Mesenchymal stem cell (in vitro differentiated cells and primary cell): ENCODE measurements around the gene ZCWPW1.

Experiments
- DNase-seq: peaks from one replicate; pipeline ENCODE4 v3.0.0-alpha.2; 2013
- H2AFZ ChIP-seq: one replicate; pipeline ENCODE4 v1.6.1; 2013; ENCODE audit warnings: low read depth, mild to moderate bottlenecking, control low read depth, inconsistent platforms, low read length, moderate library complexity
- H2AK5ac ChIP-seq: 2 replicates; pipeline ENCODE4 v1.6.1; 2013; ENCODE audit warnings: low read length, moderate library complexity, mild to moderate bottlenecking, inconsistent platforms; ENCODE audit not compliant: severe bottlenecking
- H2BK120ac ChIP-seq: one replicate; pipeline ENCODE4 v1.6.1; 2013; ENCODE audit warnings: low read depth, mild to moderate bottlenecking, inconsistent platforms, low read length, moderate library complexity
- H2BK12ac ChIP-seq, 2 experiments: one replicate each; pipeline ENCODE4 v1.6.1; 2013; ENCODE audit warnings: inconsistent platforms in 2 of 2, low read length in 2 of 2, mild to moderate bottlenecking in 2 of 2, moderate library complexity in 2 of 2, control low read depth in 1 of 2
- H2BK15ac ChIP-seq: one replicate; pipeline ENCODE4 v1.6.1; 2013; ENCODE audit warnings: mild to moderate bottlenecking, low read depth, inconsistent platforms; ENCODE audit not compliant: poor library complexity, severe bottlenecking
- H2BK5ac ChIP-seq: 2 replicates; pipeline ENCODE4 v1.6.1; 2013; ENCODE audit warnings: low read depth, mild to moderate bottlenecking, low read length, control low read depth, inconsistent platforms; ENCODE audit not compliant: poor library complexity, severe bottlenecking
- H3K14ac ChIP-seq, 2 experiments: one replicate each; pipeline ENCODE4 v1.6.1; 2013; ENCODE audit warnings: inconsistent platforms in 2 of 2, low read length in 2 of 2, control low read depth in 1 of 2, mild to moderate bottlenecking in 1 of 2, moderate library complexity in 1 of 2
- H3K18ac ChIP-seq, 2 experiments: one replicate each; pipeline ENCODE4 v1.6.1; 2013; ENCODE audit warnings: inconsistent platforms in 2 of 2, low read length in 2 of 2, control low read depth in 1 of 2, low read depth in 1 of 2, mild to moderate bottlenecking in 1 of 2
- H3K23ac ChIP-seq, 2 experiments: one replicate each; pipeline ENCODE4 v1.6.1; 2013; ENCODE audit warnings: inconsistent platforms in 2 of 2, low read length in 2 of 2, mild to moderate bottlenecking in 2 of 2, moderate library complexity in 2 of 2, control low read depth in 1 of 2
- H3K27ac ChIP-seq: 2 replicates; pipeline ENCODE4 v1.5.1; 2013; ENCODE audit warnings: mild to moderate bottlenecking, moderate library complexity, low read length, control low read depth, inconsistent platforms; ENCODE audit not compliant: poor library complexity, severe bottlenecking
- H3K27me3 ChIP-seq, 2 experiments: 2 replicates each; pipeline versions ENCODE4 v1.6.1 to v1.7.0; 2013; ENCODE audit warnings: low read length in 2 of 2, mild to moderate bottlenecking in 2 of 2, moderate library complexity in 2 of 2, control low read depth in 1 of 2, inconsistent platforms in 1 of 2; ENCODE audit not compliant: control insufficient read depth in 1 of 2, insufficient read depth in 1 of 2
- H3K36me3 ChIP-seq, 2 experiments: 2 replicates each; pipeline versions ENCODE4 v1.6.1 to v1.7.0; 2013; ENCODE audit warnings: low read length in 2 of 2, control low read depth in 1 of 2, inconsistent platforms in 1 of 2, low read depth in 1 of 2, mild to moderate bottlenecking in 1 of 2; ENCODE audit not compliant: insufficient read depth in 2 of 2, control insufficient read depth in 1 of 2
- H3K4ac ChIP-seq, 2 experiments: one replicate each; pipeline ENCODE4 v1.6.1; 2013; ENCODE audit warnings: inconsistent platforms in 2 of 2, low read length in 2 of 2, mild to moderate bottlenecking in 2 of 2, moderate library complexity in 2 of 2, control low read depth in 1 of 2, low read depth in 1 of 2
- H3K4me1 ChIP-seq: 2 replicates; pipeline ENCODE4 v1.6.1; 2013; ENCODE audit warnings: low read depth, low read length, control low read depth; ENCODE audit not compliant: control insufficient read depth, insufficient read depth
- H3K4me2 ChIP-seq: 2 replicates; pipeline ENCODE4 v1.6.1; 2013; ENCODE audit warnings: low read length, mild to moderate bottlenecking, inconsistent platforms; ENCODE audit not compliant: poor library complexity, severe bottlenecking
- H3K4me3 ChIP-seq, 2 experiments: 2 replicates each; pipeline versions ENCODE4 v1.5.1 to v1.7.0; 2013; ENCODE audit warnings: low read length in 2 of 2, mild to moderate bottlenecking in 2 of 2, control low read depth in 1 of 2, low read depth in 1 of 2; ENCODE audit not compliant: insufficient read depth in 1 of 2
- H3K79me1 ChIP-seq: replicated peaks from 2 replicates; pipeline ENCODE4 v1.6.1; 2013; ENCODE audit warnings: mild to moderate bottlenecking, control low read depth, low read length, inconsistent platforms; ENCODE audit not compliant: poor library complexity, severe bottlenecking
- H3K9ac ChIP-seq: 2 replicates; pipeline ENCODE4 v1.7.0; 2013; ENCODE audit warnings: mild to moderate bottlenecking, low read length, moderate library complexity
- H3K9me3 ChIP-seq: 2 replicates; pipeline ENCODE4 v1.7.0; 2013; ENCODE audit warnings: mild to moderate bottlenecking, low read length; ENCODE audit not compliant: control insufficient read depth
- H4K8ac ChIP-seq: one replicate; pipeline ENCODE4 v1.6.1; 2013; ENCODE audit warnings: inconsistent platforms, mild to moderate bottlenecking, low read length, moderate library complexity
- H4K91ac ChIP-seq: one replicate; pipeline ENCODE4 v1.6.1; 2013; ENCODE audit warnings: mild to moderate bottlenecking, low read length, inconsistent platforms
- WGBS: methylation state at CpG from one replicate; pipeline ENCODE4 v1.1.7; 2013; ENCODE audit warnings: mixed read lengths; 5-methylcytosine and 5-hydroxymethylcytosine counted together

Gene ZCWPW1

GRCh38 chr7:100437150-100438100, 8.9 kb upstream of the ZCWPW1 start:
- H2BK15ac ChIP-seq, result peak overlapping the region; percentile 61
- DNase-seq, result no peak
- peak overlapping the region in 1 of 2 experiments; percentile 49 for H3K18ac ChIP-seq
- H3K4me3 ChIP-seq, result peak overlapping the region in 1 of 2 experiments; percentile 89
- H2BK5ac ChIP-seq, result no peak overlapping the region
- peak overlapping the region in 1 of 2 experiments; percentile 74 for H2BK12ac ChIP-seq
- H3K9ac ChIP-seq, result peak overlapping the region; percentile 90
- peaks cover 4% of the 10 kb centered on the region for H3K79me1 ChIP-seq
- WGBS, result 97% methylated on average over 28 of the region's 28 CpGs
- H2AFZ ChIP-seq, result no peak overlapping the region
- H3K9me3 ChIP-seq, result no peaks in the 10 kb centered on the region
- H3K27me3 ChIP-seq, result no peaks in the 10 kb centered on the region
- no peak overlapping the region for H2BK120ac ChIP-seq
- peaks cover 26 to 31% of the 10 kb centered on the region in 2 experiments for H3K36me3 ChIP-seq
- H3K4ac ChIP-seq, result no peak overlapping the region
- H4K91ac ChIP-seq, result no peak overlapping the region
- H3K27ac ChIP-seq, result peak overlapping the region; percentile 8
- H3K23ac ChIP-seq, result no peak overlapping the region
- peak overlapping the region; percentile 29 for H4K8ac ChIP-seq
- H3K4me2 ChIP-seq, result no peak overlapping the region
- H2AK5ac ChIP-seq, result peak overlapping the region; percentile 88
- H3K14ac ChIP-seq, result no peak overlapping the region
- peaks cover 15% of the 10 kb centered on the region for H3K4me1 ChIP-seq

- H2BK12ac ChIP-seq, result peak overlapping the region in 1 of 2 experiments; percentile 80
- H3K9ac ChIP-seq, result peak overlapping the region; percentile 90
- H3K14ac ChIP-seq, result peak overlapping the region; percentile 49 to 100
- peaks cover 38 to 48% of the 10 kb centered on the region in 2 experiments for H3K36me3 ChIP-seq
- H3K27me3 ChIP-seq, result no peaks in the 10 kb centered on the region
- H3K27ac ChIP-seq, result peak overlapping the region; percentile 79
- peak overlapping the region; percentile 97 for H4K8ac ChIP-seq
- H2AK5ac ChIP-seq, result peak overlapping the region; percentile 62
- peak overlapping the region; percentile 57 for H2AFZ ChIP-seq
- no peaks in the 10 kb centered on the region for H3K9me3 ChIP-seq
- peaks cover 4% of the 10 kb centered on the region for H3K79me1 ChIP-seq
- peak overlapping the region; percentile 61 for H2BK15ac ChIP-seq
- H3K4me2 ChIP-seq, result peak overlapping the region; percentile 92
- peak overlapping the region in 1 of 2 experiments; percentile 95 for H3K23ac ChIP-seq
- peak overlapping the region; percentile 46 for H2BK5ac ChIP-seq
- H2BK120ac ChIP-seq, result peak overlapping the region; percentile 95
- DNase-seq, result peak; percentile 33
- H3K4ac ChIP-seq, result peak overlapping the region; percentile 88 to 99
- peaks cover 26% of the 10 kb centered on the region for H3K4me1 ChIP-seq
- WGBS, result 2% methylated on average over 55 of the region's 81 CpGs
- peak overlapping the region; percentile 97 for H3K18ac ChIP-seq
- peak overlapping the region; percentile 96 for H4K91ac ChIP-seq
- peak overlapping the region; percentile 89 to 98 for H3K4me3 ChIP-seq
Measured at GRCh38 chr7:100435401-100436304, 7.2 kb upstream of the ZCWPW1 start.

- Histone ChIP-seq H3K36me3 (peaks cover 40 to 46% of the 10 kb centered on the region in 2 experiments), H3K9me3 (no peaks in the 10 kb centered on the region), H2BK120ac (no peak overlapping the region), H2AK5ac (no peak overlapping the region), H2BK15ac (no peak overlapping the region), H2BK12ac (no peak overlapping the region), H3K18ac (no peak overlapping the region), H3K4ac (no peak overlapping the region), H4K8ac (no peak overlapping the region), H4K91ac (no peak overlapping the region), H3K9ac (peak overlapping the region; percentile 90), H3K23ac (no peak overlapping the region), H3K79me1 (peaks cover 6% of the 10 kb centered on the region), H2BK5ac (no peak overlapping the region), H3K4me2 (peak overlapping the region; percentile 92), H3K14ac (no peak overlapping the region), H3K4me3 (peak overlapping the region in 1 of 2 experiments; percentile 89), H3K4me1 (peaks cover 29% of the 10 kb centered on the region), H3K27me3 (no peaks in the 10 kb centered on the region), H3K27ac (no peak overlapping the region), H2AFZ (no peak overlapping the region)
- WGBS, result 91% methylated on average over 22 of the region's 22 CpGs
- no peak for DNase-seq
Measured at GRCh38 chr7:100434297-100435144, 6.0 kb upstream of the ZCWPW1 start.
